ENCODE data around the gene PRR5L.

PRR5L gene

GRCh38 chr11:36452236-36452940 is 156.3 kb downstream of the PRR5L start:
- ATAC-seq: peak; percentile 56
- peaks cover 38% of the 10 kb centered on the region for H3K4me1 Mint-ChIP-seq
- H3K27me3 Mint-ChIP-seq: peaks cover 19% of the 10 kb centered on the region
- H3K27ac Mint-ChIP-seq: peak overlapping the region in 1 of 2 donors; percentile 30
- H3K4me3 Mint-ChIP-seq: no peak overlapping the region
- no peak for DNase-seq
- no peaks in the 10 kb centered on the region for H3K9me3 Mint-ChIP-seq

DNA sequence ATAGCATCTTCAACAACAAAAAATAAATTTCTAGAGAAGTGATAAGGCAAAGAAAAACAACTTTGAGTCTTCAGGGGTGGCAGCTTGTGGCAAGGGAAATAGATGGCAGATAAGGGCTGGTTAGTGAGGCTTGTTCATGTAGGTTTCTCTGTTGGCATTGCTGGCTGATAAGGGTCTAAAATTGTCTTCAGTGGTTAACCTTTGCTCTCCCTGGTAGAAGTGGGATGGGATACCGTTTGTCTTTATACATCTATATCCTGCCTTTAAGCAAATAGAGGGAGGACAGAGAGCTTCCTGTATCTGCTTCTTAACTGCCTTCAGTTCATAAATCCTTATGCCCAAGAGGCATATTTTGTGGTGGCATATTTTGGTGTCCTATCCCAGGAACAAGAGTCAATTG is 156.9 kb downstream of the PRR5L start:
- H3K9me3 Mint-ChIP-seq: no peaks in the 10 kb centered on the region
- H3K4me3 Mint-ChIP-seq: no peak overlapping the region
- H3K4me1 Mint-ChIP-seq: peaks cover 38% of the 10 kb centered on the region
- no peak for DNase-seq
- peaks cover 14% of the 10 kb centered on the region for H3K27me3 Mint-ChIP-seq
- H3K27ac Mint-ChIP-seq: peak overlapping the region in 1 of 2 donors; percentile 30
- ATAC-seq: no peak

GRCh38 chr11:36453678-36454077 is 157.6 kb downstream of the PRR5L start:
- H3K27ac Mint-ChIP-seq: no peak overlapping the region
- no peaks in the 10 kb centered on the region for H3K9me3 Mint-ChIP-seq
- DNase-seq (no peak), ATAC-seq (no peak)
- no peak overlapping the region for H3K4me3 Mint-ChIP-seq
- H3K4me1 Mint-ChIP-seq: peaks cover 38% of the 10 kb centered on the region
- peaks cover 8% of the 10 kb centered on the region for H3K27me3 Mint-ChIP-seq

GRCh38 chr11:36454551-36454940 is 158.5 kb downstream of the PRR5L start:
- ATAC-seq (no peak), DNase-seq (no peak)
- Mint-ChIP-seq H3K27ac (no peak overlapping the region), H3K9me3 (no peaks in the 10 kb centered on the region), H3K4me3 (no peak overlapping the region), H3K4me1 (peaks cover 35% of the 10 kb centered on the region), H3K27me3 (peaks cover 7% of the 10 kb centered on the region)

GRCh38 chr11:36454941-36455631 is 159.0 kb downstream of the PRR5L start:
- peaks cover 3% of the 10 kb centered on the region for H3K27me3 Mint-ChIP-seq
- no peak overlapping the region for H3K27ac Mint-ChIP-seq
- ATAC-seq (no peak), DNase-seq (no peak)
- peaks cover 31% of the 10 kb centered on the region for H3K4me1 Mint-ChIP-seq
- no peaks in the 10 kb centered on the region for H3K9me3 Mint-ChIP-seq
- H3K4me3 Mint-ChIP-seq: no peak overlapping the region

DNA sequence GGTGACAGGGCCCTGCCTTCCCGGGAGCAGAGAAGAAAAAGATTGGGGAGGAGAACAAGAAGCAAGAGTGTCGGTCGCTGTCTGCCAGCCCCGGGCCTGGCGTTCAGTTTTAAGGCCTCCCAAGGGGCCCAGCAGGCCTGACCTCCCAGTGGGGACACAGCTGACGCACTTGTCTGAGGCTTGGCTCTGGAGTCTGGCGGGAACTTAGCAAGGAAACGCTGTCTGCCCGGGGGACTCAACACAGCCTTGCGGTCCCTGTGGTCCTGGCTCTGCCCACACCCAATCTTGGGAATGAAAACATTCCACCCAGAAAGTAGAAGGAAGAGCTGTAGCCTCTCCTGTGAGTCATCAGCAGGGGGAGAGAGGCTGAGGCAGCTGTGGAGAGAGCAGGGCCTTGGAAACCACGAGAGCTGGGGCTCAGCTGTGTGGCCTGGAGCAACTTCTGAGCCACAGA is 159.6 kb downstream of the PRR5L start:
- H3K4me3 Mint-ChIP-seq: no peak overlapping the region

GRCh38 chr11:36456156-36456555 is 160.1 kb downstream of the PRR5L start:
- Mint-ChIP-seq H3K4me3 (no peak overlapping the region), H3K9me3 (no peaks in the 10 kb centered on the region), H3K27me3 (peaks cover 10% of the 10 kb centered on the region), H3K27ac (no peak overlapping the region), H3K4me1 (peaks cover 27% of the 10 kb centered on the region)
- ATAC-seq: no peak
- DNase-seq: no peak

More for the DNA sequence above, 159.6 kb downstream of the PRR5L start:
- H3K27ac Mint-ChIP-seq: no peak overlapping the region
- ATAC-seq: no peak
- peaks cover 8% of the 10 kb centered on the region for H3K27me3 Mint-ChIP-seq
- H3K4me1 Mint-ChIP-seq: peaks cover 31% of the 10 kb centered on the region
- H3K9me3 Mint-ChIP-seq: no peaks in the 10 kb centered on the region
- DNase-seq: no peak

- no peak overlapping the region for H3K4me3 Mint-ChIP-seq
- no peak for DNase-seq
- H3K9me3 Mint-ChIP-seq: no peaks in the 10 kb centered on the region
- no peak for ATAC-seq
- peaks cover 23% of the 10 kb centered on the region for H3K27me3 Mint-ChIP-seq
- peak overlapping the region in 1 of 2 donors; percentile 9 for H3K27ac Mint-ChIP-seq
- peaks cover 12% of the 10 kb centered on the region for H3K4me1 Mint-ChIP-seq
Measured at GRCh38 chr11:36458129-36458915, 162.2 kb downstream of the PRR5L start.

DNA sequence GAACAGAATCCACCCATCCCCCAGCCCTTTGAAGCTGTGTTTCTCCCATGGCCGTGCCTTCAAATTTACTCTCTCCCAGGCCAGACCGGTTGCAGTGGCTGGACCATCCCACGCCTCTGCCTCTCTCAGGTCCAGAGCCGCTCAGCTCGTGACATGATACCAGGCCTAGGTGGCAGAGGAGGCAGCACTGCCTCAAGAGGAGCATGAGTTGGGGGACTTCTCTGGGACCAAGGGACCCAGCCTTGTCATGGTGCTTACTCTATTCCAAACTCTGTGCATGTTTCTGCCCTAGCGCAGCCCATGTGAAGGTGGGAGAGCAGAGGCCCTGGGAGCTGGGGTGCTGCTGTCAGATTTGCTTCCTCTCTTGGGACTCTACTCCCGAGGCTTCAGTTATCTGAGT is 163.0 kb downstream of the PRR5L start:
- Mint-ChIP-seq H3K9me3 (no peaks in the 10 kb centered on the region), H3K27ac (peak overlapping the region in 1 of 2 donors; percentile 52), H3K27me3 (peaks cover 30% of the 10 kb centered on the region), H3K4me3 (no peak overlapping the region), H3K4me1 (peaks cover 8% of the 10 kb centered on the region)
- ATAC-seq: no peak
- no peak for DNase-seq

DNA sequence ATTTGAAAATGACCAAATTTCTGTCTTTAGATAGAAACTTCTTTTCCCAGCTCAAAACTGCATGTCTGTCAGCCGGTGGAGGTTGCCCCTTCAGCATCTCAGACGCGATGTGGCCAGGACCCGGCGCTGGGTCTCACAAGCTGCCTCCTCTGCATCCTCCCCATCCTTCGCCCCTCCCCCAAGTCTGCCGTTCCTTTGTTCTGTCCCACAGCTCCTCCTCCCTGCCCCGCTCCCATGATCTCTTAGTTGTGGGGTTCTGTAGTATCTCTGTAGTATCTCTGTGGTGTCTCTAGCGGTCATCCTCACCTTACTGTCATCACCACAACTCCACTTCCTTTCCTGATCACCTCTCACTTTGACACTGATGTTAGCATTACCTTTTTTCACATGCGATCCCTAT is 164.1 kb downstream of the PRR5L start:
- no peaks in the 10 kb centered on the region for H3K9me3 Mint-ChIP-seq
- peak; percentile 39 for ATAC-seq
- peaks cover 8% of the 10 kb centered on the region for H3K4me1 Mint-ChIP-seq
- peaks cover 32% of the 10 kb centered on the region for H3K27me3 Mint-ChIP-seq
- H3K27ac Mint-ChIP-seq: no peak overlapping the region
- no peak overlapping the region for H3K4me3 Mint-ChIP-seq
- no peak for DNase-seq

DNA sequence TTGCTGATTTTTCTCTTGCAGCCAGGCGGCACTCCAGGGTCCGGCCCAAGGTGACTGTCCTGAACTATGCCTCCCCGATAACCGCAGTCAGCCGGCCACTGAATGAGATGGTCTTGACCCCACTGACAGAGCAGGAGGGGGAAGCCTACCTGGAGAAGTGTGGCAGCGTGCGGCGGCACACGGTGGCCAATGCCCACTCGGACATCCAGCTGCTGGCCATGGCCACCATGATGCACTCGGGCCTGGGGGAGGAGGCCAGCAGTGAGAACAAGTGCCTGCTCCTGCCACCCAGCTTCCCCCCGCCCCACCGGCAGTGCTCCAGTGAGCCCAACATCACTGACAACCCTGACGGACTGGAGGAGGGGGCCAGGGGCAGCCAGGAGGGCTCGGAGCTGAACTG is 166.2 kb downstream of the PRR5L start:
- Mint-ChIP-seq H3K4me3 (no peak overlapping the region), H3K27me3 (peaks cover 32% of the 10 kb centered on the region), H3K9me3 (no peaks in the 10 kb centered on the region), H3K27ac (no peak overlapping the region), H3K4me1 (peaks cover 13% of the 10 kb centered on the region)
- DNase-seq: no peak
- no peak for ATAC-seq

GRCh38 chr11:36463781-36464180 is 167.7 kb downstream of the PRR5L start:
- Mint-ChIP-seq H3K27ac (no peak overlapping the region), H3K9me3 (no peaks in the 10 kb centered on the region), H3K4me1 (peaks cover 13% of the 10 kb centered on the region), H3K27me3 (peaks cover 32% of the 10 kb centered on the region), H3K4me3 (no peak overlapping the region)
- no peak for DNase-seq
- no peak for ATAC-seq

- no peak for ATAC-seq
- H3K4me1 Mint-ChIP-seq: peaks cover 13% of the 10 kb centered on the region
Measured at GRCh38 chr11:36464720-36465119, 168.6 kb downstream of the PRR5L start.

GRCh38 chr11:36465449-36466163 is 169.5 kb downstream of the PRR5L start:
- Mint-ChIP-seq H3K4me3 (no peak overlapping the region), H3K27me3 (peaks cover 25% of the 10 kb centered on the region), H3K9me3 (no peaks in the 10 kb centered on the region), H3K4me1 (peaks cover 6% of the 10 kb centered on the region), H3K27ac (no peak overlapping the region)
- DNase-seq (no peak), ATAC-seq (peak; percentile 67)

More at GRCh38 chr11:36464720-36465119, 168.6 kb downstream of the PRR5L start:
- H3K9me3 Mint-ChIP-seq: no peaks in the 10 kb centered on the region
- peaks cover 32% of the 10 kb centered on the region for H3K27me3 Mint-ChIP-seq
- DNase-seq: no peak
- H3K4me3 Mint-ChIP-seq: no peak overlapping the region
- no peak overlapping the region for H3K27ac Mint-ChIP-seq

- DNase-seq: no peak
- H3K27ac Mint-ChIP-seq: no peak overlapping the region
- H3K4me3 Mint-ChIP-seq: no peak overlapping the region
- peaks cover 22% of the 10 kb centered on the region for H3K27me3 Mint-ChIP-seq
- H3K9me3 Mint-ChIP-seq: no peaks in the 10 kb centered on the region
- no peak for ATAC-seq
- H3K4me1 Mint-ChIP-seq: peaks cover 5% of the 10 kb centered on the region
Measured at GRCh38 chr11:36467012-36467411, 170.9 kb downstream of the PRR5L start.

Data from stimulated activated naive CD8-positive, alpha-beta T cell treated with anti-CD3 and anti-CD28 coated beads, Interleukin-15, amount 100 ng/mL, for 72 hours (primary cell).